H1 (cell line): ENCODE results near the gene SLC7A5. TPM values are rescaled to one million over a fixed set of nuclear protein-coding genes. Genes with fewer than 3 reads are reported as not detected.

ENCODE experiments used
- CTCF ChIA-PET: fragments of 300-600 bp; sonication (Branson Sonifier 250); formaldehyde crosslinking; loops from one replicate; lab custom pipeline; 2021; ENCODE audit not compliant: partially characterized antibody; lab: Charles Lee
- POLR2A ChIA-PET: fragments of 300-600 bp; sonication (Branson Sonifier 250); formaldehyde crosslinking; loops from one replicate; lab custom pipeline; 2021; ENCODE audit warnings: inconsistent platforms; ENCODE audit not compliant: partially characterized antibody; lab: Charles Lee
- DNase-seq, 2 experiments: peaks; one replicate each; pipeline versions ENCODE4 v3.0.0 to v3.0.0-alpha.2; 2010 to 2022; ENCODE audit warnings: low spot score in 2 of 2, low read depth in 1 of 2, mixed read lengths in 1 of 2
- FAIRE-seq: peaks from 2 replicates; lab custom pipeline; 2011; peaks lifted over from hg19 to GRCh38; lab: Jason Lieb, UNC
- H2AFZ ChIP-seq: 2 replicates; pipeline ENCODE4 v1.8.1; 2012; ENCODE audit warnings: low read length, inconsistent platforms
- H2AK5ac ChIP-seq: 2 replicates; pipeline ENCODE4 v1.6.1; 2013; ENCODE audit warnings: low read depth, low read length
- H2BK120ac ChIP-seq: replicated peaks from 2 replicates; pipeline ENCODE3; 2013; ENCODE audit warnings: low read depth, low read length, inconsistent platforms
- H2BK12ac ChIP-seq: 2 replicates; pipeline ENCODE4 v1.6.1; 2013; ENCODE audit warnings: low read depth, low read length
- H2BK15ac ChIP-seq: 2 replicates; pipeline ENCODE4 v1.6.1; 2013; ENCODE audit warnings: low read length
- H2BK20ac ChIP-seq: 2 replicates; pipeline ENCODE4 v1.6.1; 2013; ENCODE audit warnings: low read length
- H2BK5ac ChIP-seq: 2 replicates; pipeline ENCODE4 v1.6.1; 2013; ENCODE audit warnings: low read depth, low read length
- H3K14ac ChIP-seq: 2 replicates; pipeline ENCODE4 v1.6.1; 2013; ENCODE audit warnings: inconsistent platforms; ENCODE audit not compliant: insufficient read length
- H3K18ac ChIP-seq: 2 replicates; pipeline ENCODE4 v1.6.1; 2013; ENCODE audit warnings: low read length; ENCODE audit errors: extremely low read depth
- H3K23ac ChIP-seq: 2 replicates; pipeline ENCODE4 v1.6.1; 2013; ENCODE audit warnings: inconsistent platforms; ENCODE audit not compliant: insufficient read length
- H3K23me2 ChIP-seq: 2 replicates; pipeline ENCODE4 v1.6.1; 2013; ENCODE audit warnings: low read depth, low read length
- H3K27ac ChIP-seq: 2 replicates; pipeline ENCODE4 v1.6.1; 2011; ENCODE audit warnings: low read depth, low read length, inconsistent platforms
- H3K27me3 ChIP-seq, 4 experiments: replicated peaks in 1 of 4; 1 replicate in 1 of 4; 2 replicates in 3 of 4; pipeline versions ENCODE4 v1.6.1 to v1.8.1; 2011 to 2013; ENCODE audit warnings: low read length in 3 of 4, mild to moderate bottlenecking in 3 of 4, inconsistent platforms in 2 of 4, mixed read lengths in 2 of 4, moderate library complexity in 1 of 4; ENCODE audit not compliant: control insufficient read depth in 3 of 4, insufficient read depth in 3 of 4; ENCODE audit errors: extremely low read depth in 1 of 4
- H3K36me3 ChIP-seq, 4 experiments: 2 replicates each; pipeline versions ENCODE4 v1.6.1 to v1.8.1; 2011 to 2013; ENCODE audit warnings: mild to moderate bottlenecking in 4 of 4, low read length in 3 of 4, moderate library complexity in 2 of 4, control low read depth in 1 of 4, inconsistent platforms in 1 of 4; ENCODE audit not compliant: insufficient read depth in 4 of 4, control insufficient read depth in 2 of 4
- H3K4ac ChIP-seq: replicated peaks from 2 replicates; pipeline ENCODE3; 2013; ENCODE audit warnings: low read length, low read depth, mixed read lengths, inconsistent platforms; ENCODE audit not compliant: insufficient read length
- H3K4me1 ChIP-seq, 4 experiments: replicated peaks in 1 of 4; 1 replicate in 1 of 4; 2 replicates in 3 of 4; pipeline versions ENCODE4 v1.6.1 to v1.8.1; 2011 to 2013; ENCODE audit warnings: low read length in 3 of 4, inconsistent platforms in 2 of 4, mixed read lengths in 1 of 4; ENCODE audit not compliant: insufficient read depth in 4 of 4, control insufficient read depth in 3 of 4
- H3K4me2 ChIP-seq, 2 experiments: 2 replicates each; pipeline versions ENCODE4 v1.6.1 to v1.8.1; 2011 to 2013; ENCODE audit warnings: low read depth in 2 of 2, low read length in 2 of 2, control low read depth in 1 of 2, inconsistent platforms in 1 of 2, mild to moderate bottlenecking in 1 of 2; ENCODE audit not compliant: insufficient read depth in 1 of 2
- H3K4me3 ChIP-seq, 4 experiments: fragments of 200-600, 300-600 bp in 1 of 4; sonication (generic), shearing (Covaris generic), sonication (Bioruptor Twin) in 1 of 4; 2 replicates each; pipeline versions ENCODE4 v1.5.1 to v1.8.1; 2011 to 2016; ENCODE audit warnings: low read length in 4 of 4, low read depth in 3 of 4, control low read depth in 2 of 4, inconsistent platforms in 2 of 4, mild to moderate bottlenecking in 2 of 4, mixed read lengths in 1 of 4, moderate library complexity in 1 of 4; ENCODE audit not compliant: insufficient read depth in 2 of 4; ENCODE audit errors: extremely low read depth in 1 of 4
- H3K56ac ChIP-seq: replicated peaks from 2 replicates; pipeline ENCODE3; 2013; ENCODE audit warnings: low read depth, mild to moderate bottlenecking, mixed read lengths, low read length, inconsistent platforms; ENCODE audit not compliant: insufficient read length
- H3K79me1 ChIP-seq: 2 replicates; pipeline ENCODE4 v1.6.1; 2013; ENCODE audit warnings: low read depth, low read length, control low read depth
- H3K79me2 ChIP-seq, 2 experiments: 2 replicates each; pipeline versions ENCODE4 v1.6.1 to v1.8.1; 2012 to 2013; ENCODE audit warnings: low read length in 2 of 2, mild to moderate bottlenecking in 2 of 2, inconsistent platforms in 1 of 2; ENCODE audit not compliant: insufficient read depth in 2 of 2, control insufficient read depth in 1 of 2
- H3K9ac ChIP-seq, 4 experiments: replicated peaks in 1 of 4; 1 replicate in 1 of 4; 2 replicates in 3 of 4; pipeline versions ENCODE4 v1.6.1 to v1.8.1; 2011 to 2013; ENCODE audit warnings: low read depth in 3 of 4, low read length in 3 of 4, control low read depth in 2 of 4, mild to moderate bottlenecking in 2 of 4, moderate library complexity in 2 of 4, inconsistent platforms in 1 of 4; ENCODE audit errors: extremely low read depth in 1 of 4
- H3K9me3 ChIP-seq, 2 experiments: 2 replicates each; pipeline versions ENCODE4 v1.6.1 to v1.8.1; 2012 to 2013; ENCODE audit warnings: mild to moderate bottlenecking in 2 of 2, moderate library complexity in 2 of 2, control low read depth in 1 of 2, inconsistent platforms in 1 of 2, low read depth in 1 of 2, low read length in 1 of 2, mixed read lengths in 1 of 2; ENCODE audit not compliant: insufficient read depth in 2 of 2
- H4K20me1 ChIP-seq, 2 experiments: replicated peaks in 1 of 2; 2 replicates each; pipeline versions ENCODE3 to v1.8.1; 2011 to 2013; ENCODE audit warnings: inconsistent platforms in 2 of 2, low read length in 2 of 2, mild to moderate bottlenecking in 1 of 2; ENCODE audit not compliant: insufficient read depth in 2 of 2, control insufficient read depth in 1 of 2
- H4K5ac ChIP-seq: 2 replicates; pipeline ENCODE4 v1.6.1; 2013; ENCODE audit warnings: low read length, low read depth, mixed read lengths, inconsistent platforms; ENCODE audit not compliant: insufficient read length
- H4K8ac ChIP-seq: 2 replicates; pipeline ENCODE4 v1.8.0; 2013; ENCODE audit warnings: mild to moderate bottlenecking, moderate library complexity, low read length, inconsistent platforms; ENCODE audit not compliant: insufficient read depth; ENCODE audit errors: extremely low read depth
- H4K91ac ChIP-seq: replicated peaks from 2 replicates; pipeline ENCODE3; 2013; ENCODE audit warnings: low read length, mixed read lengths, inconsistent platforms; ENCODE audit not compliant: insufficient read length
- MAFK ChIP-seq: IDR thresholded peaks from 2 replicates; pipeline ENCODE4 v1.6.1; 2012; ENCODE audit warnings: low read depth, mild to moderate bottlenecking, improper control_type of control experiment, low read length
- WGBS, 2 experiments: shearing (Covaris generic) in 1 of 2; methylation state at CpG; one replicate each; pipeline versions ENCODE4 v1.1.6 to v1.1.7; 2013 to 2015; ENCODE audit warnings: low lambda C conversion rate in 2 of 2, mixed read lengths in 2 of 2, inconsistent platforms in 1 of 2, low coverage in 1 of 2, missing lambda C conversion rate in 1 of 2; ENCODE audit not compliant: insufficient replicate concordance in 2 of 2, insufficient coverage in 1 of 2, insufficient read length in 1 of 2; ENCODE audit errors: extremely low coverage in 1 of 2, missing lambda C conversion rate in 1 of 2; 5-methylcytosine and 5-hydroxymethylcytosine counted together
- polyA plus RNA-seq, 7 experiments: library from polyadenylated mRNA; depleted of rRNA in 3 of 7; stranded (reverse) in 5 of 7; unstranded in 2 of 7; fragments of >200 nt in 5 of 7; fragments of 200-250 nt in 2 of 7; gene quantifications; 1 replicate in 5 of 7; 2 replicates in 1 of 7; 4 replicates in 1 of 7; pipeline versions ENCODE4 v1.2.1 to v1.2.3, GENCODE V29; 2011 to 2013; ENCODE audit warnings: missing spikeins in 2 of 7, mixed read lengths in 2 of 7
- total RNA-seq: library from RNA; stranded (reverse); fragmentation: NEBNext Ultra II Directional; extraction: Animal tissue kit (Norgen Biotek cat#: 25700); gene quantifications from 2 replicates; pipeline ENCODE4 v1.2.1, GENCODE V29; 2021

SLC7A5 gene
- total and polyA plus RNA-seq, 2 of the 8 experiments (the other 6 are each of a cell fraction or from before 2014, with no cell fraction given): 68.2 to 341 TPM

DNA sequence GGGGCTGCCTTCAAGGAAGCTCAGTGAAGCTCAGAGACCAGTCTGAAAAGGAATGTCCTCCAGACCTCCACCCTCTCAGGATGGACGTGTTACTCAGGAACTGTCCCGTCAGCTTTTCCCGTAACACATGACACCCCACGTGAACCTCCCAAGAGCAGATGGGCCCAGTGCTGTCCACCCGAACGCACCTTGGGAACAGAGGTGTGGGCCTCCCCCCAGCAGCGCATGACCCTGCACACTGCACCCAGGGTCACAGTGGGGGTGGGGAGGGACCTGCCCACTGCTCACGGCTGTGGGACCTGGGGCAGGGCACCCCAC is 21.9 kb downstream of the SLC7A5 start:
- CTCF ChIA-PET: interaction anchor here (0.7 to 9.1 kb wide), 15 partner anchors 9 to 78 kb away, joined by 3 to 120 read pairs (median 5); partner anchors contain the start of gene SLC7A5

More for the DNA sequence above, 21.9 kb downstream of the SLC7A5 start:
- 0 out of 2 replicates have a peak overlapping the region, but pooled peaks have one; percentile 4 for H4K8ac ChIP-seq
- no peak overlapping the region for H2BK15ac ChIP-seq
- H3K23ac ChIP-seq: no peak overlapping the region
- H4K91ac ChIP-seq: no peak overlapping the region
- no peaks in the 10 kb centered on the region for H3K27me3 ChIP-seq
- WGBS, 2 experiments: 98% methylated on average over 8 of the region's 8 CpGs; no CpG with 5 or more reads in 1 of the 2 experiments
- H4K20me1 ChIP-seq: peaks cover 18 to 22% of the 10 kb centered on the region in 2 experiments
- H3K9ac ChIP-seq: no peak overlapping the region
- peak overlapping the region; percentile 8; the same call in 1 of the 2 replicates for H3K27ac ChIP-seq
- H3K79me1 ChIP-seq: peaks cover 10% of the 10 kb centered on the region
- H3K9me3 ChIP-seq: no peaks in the 10 kb centered on the region
- no peak overlapping the region for H2AFZ ChIP-seq
- H2AK5ac ChIP-seq: no peak overlapping the region
- H4K5ac ChIP-seq: no peak overlapping the region
- no peak for FAIRE-seq
- H2BK12ac ChIP-seq: no peak overlapping the region; the same call in 1 of the 2 replicates
- peaks cover 2 to 27% (median 15%) of the 10 kb centered on the region in 4 experiments for H3K4me1 ChIP-seq
- H2BK120ac ChIP-seq: no peak overlapping the region
- 0 out of 2 replicates have a peak overlapping the region, but pooled peaks have one; percentile 7 for H2BK5ac ChIP-seq
- no peak for TF ChIP-seq MAFK
- POLR2A ChIA-PET: interaction anchor here (0.9 to 27.1 kb wide), 6 partner anchors 8 to 68 kb away, joined by 4 to 507 read pairs (median 10); partner anchors contain the start of gene SLC7A5
- H3K4ac ChIP-seq: no peak overlapping the region
- H3K36me3 ChIP-seq: peaks cover 13 to 30% (median 16%) of the 10 kb centered on the region in 4 experiments; a peak in 7 of 8 replicates
- no peak for DNase-seq
- no peak overlapping the region for H3K56ac ChIP-seq
- no peak overlapping the region for H3K4me2 ChIP-seq
- H3K79me2 ChIP-seq: peaks cover 0 to 75% of the 10 kb centered on the region in 2 experiments; a peak in 3 of 4 replicates
- H3K4me3 ChIP-seq: no peak overlapping the region
- no peak overlapping the region for H2BK20ac ChIP-seq
- H3K14ac ChIP-seq: no peak overlapping the region
- H3K18ac ChIP-seq: no peak overlapping the region
- no peaks in the 10 kb centered on the region for H3K23me2 ChIP-seq
